IMR-90 (cell line): ENCODE measurements around the gene SLC1A7.

Experiments used
- BHLHE40 ChIP-seq: fragments of 150-350 bp; IDR thresholded peaks from 2 replicates; pipeline ENCODE4 v1.6.1; 2016; ENCODE audit warnings: mild to moderate bottlenecking, low read depth, low read length
- MAZ ChIP-seq: IDR thresholded peaks from 2 replicates; pipeline ENCODE4 v1.6.1; 2012; ENCODE audit warnings: low read depth, mild to moderate bottlenecking, low read length, improper control_type of control experiment, moderate library complexity, borderline replicate concordance
- POLR2A ChIP-seq: IDR thresholded peaks from 2 replicates; pipeline ENCODE4 v1.6.1; 2012; ENCODE audit warnings: mild to moderate bottlenecking, low read depth, low read length
- RAD21 ChIP-seq: IDR thresholded peaks from 2 replicates; pipeline ENCODE4 v1.6.1; 2012; ENCODE audit warnings: low read length, improper control_type of control experiment
- RFX5 ChIP-seq: IDR thresholded peaks from 2 replicates; pipeline ENCODE4 v1.8.0; 2012; ENCODE audit warnings: low read depth, mild to moderate bottlenecking, low read length, moderate library complexity
- TF ChIP-seq, protein P1 (sequence below): conservative IDR thresholded peaks from 2 replicates; pipeline ENCODE4 v1.5.1; 2012; ENCODE audit warnings: mild to moderate bottlenecking, low read depth, low read length, improper control_type of control experiment

DNA sequence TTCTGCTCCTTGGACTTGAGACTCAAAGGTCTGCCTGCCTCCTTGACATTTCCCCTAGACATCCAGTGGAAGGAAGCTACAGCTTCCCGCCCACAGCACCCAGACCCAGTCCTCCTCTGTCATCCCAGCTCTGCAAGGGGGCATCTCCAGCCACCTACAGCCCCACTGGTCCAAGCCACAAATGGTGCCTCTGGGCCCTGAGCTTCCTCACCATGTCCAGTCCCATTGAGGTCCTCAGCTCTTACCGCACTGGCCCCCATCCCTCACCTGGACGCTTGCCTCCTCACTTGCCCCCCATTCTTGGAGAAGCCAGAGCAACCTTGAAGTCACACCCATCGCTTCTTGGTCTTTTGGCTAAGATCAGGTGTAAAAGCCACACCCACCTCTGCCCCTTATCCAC lies 67.2 kb downstream of the SLC1A7 start:
- TF ChIP-seq, protein P1, sequence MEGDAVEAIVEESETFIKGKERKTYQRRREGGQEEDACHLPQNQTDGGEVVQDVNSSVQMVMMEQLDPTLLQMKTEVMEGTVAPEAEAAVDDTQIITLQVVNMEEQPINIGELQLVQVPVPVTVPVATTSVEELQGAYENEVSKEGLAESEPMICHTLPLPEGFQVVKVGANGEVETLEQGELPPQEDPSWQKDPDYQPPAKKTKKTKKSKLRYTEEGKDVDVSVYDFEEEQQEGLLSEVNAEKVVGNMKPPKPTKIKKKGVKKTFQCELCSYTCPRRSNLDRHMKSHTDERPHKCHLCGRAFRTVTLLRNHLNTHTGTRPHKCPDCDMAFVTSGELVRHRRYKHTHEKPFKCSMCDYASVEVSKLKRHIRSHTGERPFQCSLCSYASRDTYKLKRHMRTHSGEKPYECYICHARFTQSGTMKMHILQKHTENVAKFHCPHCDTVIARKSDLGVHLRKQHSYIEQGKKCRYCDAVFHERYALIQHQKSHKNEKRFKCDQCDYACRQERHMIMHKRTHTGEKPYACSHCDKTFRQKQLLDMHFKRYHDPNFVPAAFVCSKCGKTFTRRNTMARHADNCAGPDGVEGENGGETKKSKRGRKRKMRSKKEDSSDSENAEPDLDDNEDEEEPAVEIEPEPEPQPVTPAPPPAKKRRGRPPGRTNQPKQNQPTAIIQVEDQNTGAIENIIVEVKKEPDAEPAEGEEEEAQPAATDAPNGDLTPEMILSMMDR: no peak
- TF ChIP-seq POLR2A: no peak
- no peak for TF ChIP-seq RAD21
- TF ChIP-seq RFX5: no peak
- TF ChIP-seq MAZ: no peak
- TF ChIP-seq BHLHE40: no peak
